Stimulated activated CD4-positive, alpha-beta T cell treated with anti-CD3 and anti-CD28 coated beads, Interleukin-15, amount 100 ng/mL, for 1 hour (primary cell): ENCODE measurements around the gene CCDC197.

ENCODE experiments used
- DNase-seq, 2 donors: peaks; one replicate each; pipeline ENCODE4 v3.0.0-alpha.2; 2020; ENCODE audit warnings: low read depth in 1 of 2, low spot score in 1 of 2

CCDC197 gene

DNA sequence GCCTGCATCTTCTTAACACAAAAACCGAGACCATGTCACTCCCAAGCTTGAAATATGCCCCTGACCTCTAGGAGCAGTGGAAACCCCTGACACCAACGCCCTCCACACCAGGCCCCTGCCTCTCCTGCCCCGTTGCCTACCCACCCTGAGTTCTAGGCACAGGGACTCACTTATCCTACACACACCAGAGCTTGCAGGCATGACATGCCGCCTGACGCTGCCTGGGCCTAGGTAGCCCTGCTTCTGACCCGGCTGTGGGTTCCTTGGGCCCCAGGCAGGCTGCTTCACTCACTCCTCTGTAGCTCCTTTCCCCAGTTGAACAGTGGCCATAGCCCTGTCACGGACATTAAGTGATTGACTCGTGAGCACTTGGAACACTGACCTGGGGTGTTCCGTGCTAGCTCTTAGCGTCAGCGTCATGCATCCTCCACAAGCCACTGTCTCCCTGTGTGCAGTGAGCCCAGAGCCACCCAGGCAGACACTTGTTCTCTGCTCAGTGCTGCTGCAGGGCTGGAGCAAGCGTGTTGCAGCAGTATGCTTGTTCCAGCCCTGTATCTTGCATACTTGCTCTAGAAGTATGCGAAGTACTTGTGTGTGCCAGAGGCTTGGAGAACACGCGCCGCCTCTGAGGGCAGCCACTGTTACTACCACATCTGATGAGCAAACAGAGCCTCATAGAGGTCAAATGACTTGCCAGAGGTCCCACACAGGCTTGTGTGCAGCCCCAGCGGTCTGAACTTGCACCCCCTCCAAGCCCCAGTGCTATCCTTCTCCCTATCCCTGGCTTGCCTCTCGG, 44.6 kb downstream of the CCDC197 start:
- no peak for DNase-seq

DNA sequence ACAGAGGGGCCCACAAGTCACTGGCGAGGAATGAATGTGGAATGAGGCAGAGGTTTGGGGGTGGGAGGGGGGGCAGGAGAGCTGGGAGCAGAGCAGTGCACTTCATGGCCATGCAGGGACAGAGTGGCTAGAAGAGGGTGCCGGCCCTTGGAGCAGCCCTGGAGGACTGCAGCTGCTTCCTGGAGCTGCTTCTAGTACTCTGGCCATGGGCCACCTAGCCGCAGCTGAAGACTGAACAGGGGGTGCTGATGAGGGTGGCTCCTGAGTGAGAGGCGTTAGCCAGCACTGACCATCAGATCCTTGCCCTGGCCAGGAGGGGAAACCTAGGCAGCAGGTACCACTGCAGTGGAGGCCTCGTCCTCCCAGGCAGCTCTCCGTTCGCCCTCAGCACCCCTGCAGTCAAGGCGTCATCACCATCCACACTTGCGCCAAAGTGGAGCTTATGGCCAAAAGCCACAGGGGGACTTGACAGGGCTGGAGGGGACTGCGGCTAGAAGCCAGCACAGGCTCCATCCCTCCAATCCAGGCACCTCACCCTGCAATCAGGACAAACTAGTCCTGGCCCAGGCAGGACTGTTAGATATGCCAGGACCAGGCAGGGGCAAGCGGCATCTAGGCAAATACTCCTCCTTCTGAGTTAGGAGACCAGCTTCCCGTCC, 45.5 kb downstream of the CCDC197 start:
- no peak for DNase-seq

DNA sequence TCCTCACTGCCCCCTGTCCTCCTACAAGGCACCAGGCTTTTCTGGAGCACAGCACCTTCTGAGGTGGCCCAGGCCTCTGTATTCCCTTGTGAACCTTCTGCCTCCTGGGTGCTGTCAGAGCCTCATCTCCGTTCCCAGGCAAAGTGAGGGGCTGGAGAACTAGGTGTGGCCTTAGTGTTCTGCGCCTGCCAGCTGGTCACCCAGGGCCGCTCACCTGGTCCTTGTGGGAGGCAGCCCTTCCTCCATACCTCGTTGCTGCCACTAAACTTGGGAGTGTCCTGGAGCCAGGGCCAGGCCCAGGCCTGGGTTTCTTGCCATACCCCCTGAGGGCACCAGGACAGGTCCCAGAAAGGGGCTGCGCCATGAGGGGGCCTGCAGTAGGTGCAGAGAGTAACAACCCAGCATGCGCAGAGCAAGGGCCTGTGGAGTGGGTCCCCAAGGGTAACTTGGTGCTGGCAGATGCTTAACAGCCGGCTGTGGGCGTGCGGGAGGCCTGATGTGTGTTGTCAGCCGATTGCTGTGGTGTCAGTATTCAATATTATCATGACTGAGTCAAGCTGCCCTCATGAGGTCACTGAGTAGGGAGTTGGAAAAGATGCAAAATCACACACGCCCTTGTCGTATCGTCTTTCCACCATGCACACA, 46.1 kb downstream of the CCDC197 start:
- DNase-seq, result no peak

DNA sequence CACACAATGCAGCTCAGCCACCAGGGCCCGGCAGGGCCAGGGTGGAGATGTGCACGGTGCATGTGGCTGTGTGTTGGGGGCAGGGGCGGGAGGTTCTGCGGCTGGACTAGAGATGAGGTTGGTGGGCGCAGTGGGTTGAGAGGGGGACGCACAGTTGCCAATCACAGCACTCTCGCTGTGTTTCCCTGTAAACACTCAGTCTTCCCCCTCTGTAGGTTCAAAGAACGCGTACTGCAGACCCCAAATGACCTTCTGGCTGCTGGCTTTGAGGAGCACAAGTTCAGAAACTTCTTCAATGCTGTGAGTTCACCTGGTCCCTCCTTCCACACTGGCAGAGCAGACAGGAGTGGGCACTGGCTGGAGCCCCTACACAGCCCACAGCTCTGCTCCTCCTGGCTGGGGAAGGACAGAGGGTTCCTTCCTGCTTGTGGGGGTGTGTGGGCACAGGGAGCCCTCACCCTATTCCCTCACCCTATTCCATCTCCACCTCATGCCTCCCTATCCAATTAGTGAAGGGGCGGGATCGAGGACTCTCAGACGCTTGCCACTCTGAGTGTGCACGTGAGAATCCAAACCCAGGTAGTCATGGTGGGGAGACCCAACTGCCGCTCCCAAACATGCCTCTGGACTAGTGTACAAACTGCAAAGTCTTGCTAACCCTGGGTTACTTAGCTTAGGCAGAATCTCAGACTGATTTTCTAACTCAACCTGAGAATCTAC, 46.8 kb downstream of the CCDC197 start:
- DNase-seq, result no peak

DNA sequence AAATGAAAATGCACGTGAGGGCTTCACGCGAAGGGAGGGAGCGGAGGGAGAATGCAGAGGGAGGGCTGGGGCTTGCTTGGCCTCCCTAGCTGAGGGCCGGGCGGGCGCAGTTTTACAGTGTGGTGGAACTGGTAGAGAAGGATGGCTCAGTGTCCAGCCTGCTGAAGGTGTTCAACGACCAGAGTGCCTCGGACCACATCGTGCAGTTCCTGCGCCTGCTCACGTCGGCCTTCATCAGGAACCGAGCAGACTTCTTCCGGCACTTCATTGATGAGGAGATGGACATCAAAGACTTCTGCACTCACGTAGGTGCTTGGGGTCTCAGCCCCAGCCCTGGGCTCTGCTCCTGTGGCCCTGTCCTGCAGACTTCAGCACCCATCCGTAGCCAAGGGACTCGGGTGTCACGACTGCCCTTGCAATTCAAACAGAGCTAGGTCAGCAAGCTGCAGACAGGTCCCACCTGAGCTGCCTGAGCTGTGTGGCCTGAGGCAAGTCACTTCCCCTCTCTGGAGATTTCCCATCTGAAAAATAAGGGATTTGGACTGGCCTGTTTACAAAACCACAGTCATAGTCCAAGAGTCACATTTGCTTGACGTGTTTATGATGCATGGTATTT, 47.5 kb downstream of the CCDC197 start:
- DNase-seq, result no peak

DNA sequence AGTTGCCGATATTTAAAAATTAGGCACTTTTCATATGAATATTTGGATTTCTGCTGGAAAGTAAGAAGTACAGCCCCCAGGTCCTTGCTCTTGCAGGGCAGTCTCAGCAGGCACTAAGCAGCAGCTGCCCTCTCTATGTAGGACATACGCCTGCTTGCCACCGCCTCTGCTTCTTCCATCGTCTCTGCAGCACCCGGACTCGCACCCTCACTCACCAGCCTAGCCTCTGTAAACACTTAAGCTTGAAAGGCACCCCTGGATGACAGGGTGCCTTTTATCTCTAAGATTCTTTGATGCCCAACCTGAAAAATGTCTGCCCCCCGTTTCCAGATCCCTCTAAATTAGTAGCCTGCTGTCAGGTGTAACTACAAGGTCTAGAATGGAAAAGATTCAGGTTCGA, 48.0 kb downstream of the CCDC197 start:
- DNase-seq, result no peak

DNA sequence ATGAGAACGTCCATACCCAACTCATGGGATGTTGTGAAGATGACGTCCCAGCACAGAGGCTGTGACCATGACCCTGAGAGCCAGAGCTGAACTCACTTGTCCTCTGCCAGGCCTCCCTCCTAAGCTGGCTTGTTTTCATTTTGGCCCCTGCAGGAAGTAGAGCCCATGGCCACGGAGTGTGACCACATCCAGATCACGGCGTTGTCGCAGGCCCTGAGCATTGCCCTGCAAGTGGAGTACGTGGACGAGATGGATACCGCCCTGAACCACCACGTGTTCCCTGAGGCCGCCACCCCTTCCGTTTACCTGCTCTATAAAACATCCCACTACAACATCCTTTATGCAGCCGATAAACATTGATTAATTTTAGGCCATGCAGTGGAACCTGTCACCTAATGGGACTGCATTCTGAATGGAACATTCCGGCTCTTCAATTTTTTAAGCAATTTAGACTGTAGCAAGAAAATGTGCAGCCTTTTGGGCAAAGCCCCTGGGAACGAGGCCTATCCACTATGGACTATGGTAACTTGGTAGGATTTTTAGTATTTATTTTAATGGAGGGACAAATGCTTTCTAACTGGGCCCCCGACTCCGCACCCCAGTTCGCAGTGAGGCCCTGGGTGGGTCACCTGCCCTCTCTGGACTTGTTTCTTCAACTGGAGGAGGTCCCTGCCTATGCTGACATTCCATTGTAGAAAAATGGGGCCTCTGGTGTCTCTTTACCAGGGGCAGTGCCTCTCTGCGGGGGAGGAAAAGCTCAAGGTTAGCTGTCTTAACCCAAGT, 48.7 kb downstream of the CCDC197 start:
- DNase-seq, result no peak

DNA sequence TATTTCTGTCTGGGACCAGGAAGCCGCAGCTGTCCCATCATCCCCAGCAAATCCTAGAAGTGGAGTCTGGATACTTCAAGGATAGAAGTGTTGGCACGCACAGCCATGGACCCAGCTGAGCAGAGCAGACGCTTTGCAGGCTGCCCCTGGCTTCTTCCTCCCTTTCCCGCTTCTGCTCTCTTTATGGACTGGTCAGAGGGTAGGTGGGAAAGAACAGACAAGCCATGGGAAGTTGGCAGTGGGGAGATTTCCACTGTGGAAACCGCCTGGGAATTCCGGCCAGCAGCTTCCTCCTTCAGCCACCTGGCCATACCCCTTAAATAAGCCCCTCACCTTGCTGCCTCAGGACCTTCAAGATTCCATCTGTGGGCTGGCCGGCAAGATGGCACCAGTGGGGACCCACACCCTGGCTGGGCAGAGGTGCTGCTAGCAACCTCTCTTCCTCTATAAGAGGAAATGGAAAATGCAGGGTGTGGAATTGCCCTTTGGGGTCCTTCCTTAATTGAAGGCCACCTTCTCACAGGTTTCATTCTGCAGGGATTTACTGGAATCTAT, 49.7 kb downstream of the CCDC197 start:
- no peak for DNase-seq

DNA sequence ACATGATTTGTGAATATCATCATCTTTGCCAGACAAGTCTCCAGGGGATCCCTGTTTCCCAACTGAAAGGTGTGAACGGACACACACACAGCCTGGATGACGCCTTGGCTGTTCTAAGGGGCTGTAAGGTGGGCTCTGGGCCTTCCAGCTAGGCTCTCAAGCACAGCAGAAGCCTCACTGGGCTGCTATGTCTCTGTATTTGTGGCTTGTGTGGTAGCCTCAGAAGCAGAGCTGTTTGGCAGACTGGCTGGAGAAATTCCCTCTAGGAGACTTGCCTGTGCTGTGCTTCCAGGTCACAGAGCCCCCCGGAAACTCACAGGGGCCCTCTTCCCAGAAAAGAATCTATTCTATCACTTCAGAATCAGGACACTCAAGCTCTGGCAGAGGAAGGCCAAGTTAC, 50.5 kb downstream of the CCDC197 start:
- no peak for DNase-seq

DNA sequence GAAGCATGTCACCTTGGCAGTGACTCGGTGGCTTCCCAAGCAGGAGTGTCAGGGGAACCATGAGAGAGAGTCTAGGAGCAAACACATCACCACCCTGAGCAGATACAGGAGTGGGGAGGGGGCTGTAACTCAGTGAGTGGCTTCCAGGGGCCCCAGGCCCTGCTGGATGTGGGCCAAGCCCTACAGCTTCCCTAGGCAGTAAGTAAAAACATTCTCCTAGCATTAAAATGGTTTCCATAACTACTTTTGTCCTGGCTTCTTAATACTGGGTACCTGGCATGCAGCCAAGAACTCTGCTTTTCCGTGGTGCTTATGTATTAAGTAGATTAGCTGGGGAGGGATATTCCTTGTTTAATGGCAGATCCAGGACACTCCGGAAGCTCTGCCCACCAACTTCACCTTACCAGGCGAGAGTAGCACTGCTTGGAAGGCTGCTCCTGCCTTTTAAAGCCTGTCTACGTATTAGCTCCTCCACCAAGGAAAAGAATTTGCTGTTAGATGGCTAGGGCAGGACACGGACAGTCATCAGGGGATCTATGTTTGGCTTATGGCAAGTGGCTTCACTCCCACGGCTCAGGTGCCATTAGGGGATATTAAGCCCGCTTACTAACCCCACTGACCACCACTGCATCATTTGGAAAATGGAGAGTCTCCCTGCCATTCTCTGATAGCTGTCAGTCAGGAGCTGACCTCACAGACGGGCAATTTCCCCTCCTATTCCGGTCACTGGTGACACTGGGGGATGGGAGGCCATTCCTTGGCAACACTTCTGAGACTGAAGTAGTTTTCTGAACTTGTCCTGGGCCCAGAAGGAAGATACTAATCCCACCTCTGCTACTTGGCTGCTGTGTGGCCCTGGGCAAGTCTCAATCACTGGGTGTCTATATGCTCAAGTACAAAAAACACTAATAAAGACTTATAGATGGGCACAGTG, 51.9 kb downstream of the CCDC197 start:
- DNase-seq, result no peak

DNA sequence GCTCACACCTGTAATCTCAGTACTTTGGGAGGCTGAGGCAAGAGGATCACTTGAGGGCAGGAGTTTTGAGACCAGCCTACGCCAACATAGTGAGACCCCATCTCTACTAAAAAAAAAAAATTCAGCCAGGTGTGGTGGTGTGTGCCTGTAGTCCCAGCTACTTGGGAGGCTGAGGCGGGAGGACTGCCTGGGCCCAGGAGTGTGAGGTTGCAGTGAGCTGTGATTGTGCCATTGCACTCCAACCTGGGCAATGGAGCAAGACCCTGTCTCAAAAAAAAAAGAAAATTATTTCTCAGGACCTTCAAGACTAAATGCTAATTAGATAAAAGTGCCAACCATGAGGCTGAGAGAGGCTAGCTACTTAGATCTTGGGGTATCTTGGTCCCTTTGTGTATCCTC, 52.5 kb downstream of the CCDC197 start:
- DNase-seq, result no peak

DNA sequence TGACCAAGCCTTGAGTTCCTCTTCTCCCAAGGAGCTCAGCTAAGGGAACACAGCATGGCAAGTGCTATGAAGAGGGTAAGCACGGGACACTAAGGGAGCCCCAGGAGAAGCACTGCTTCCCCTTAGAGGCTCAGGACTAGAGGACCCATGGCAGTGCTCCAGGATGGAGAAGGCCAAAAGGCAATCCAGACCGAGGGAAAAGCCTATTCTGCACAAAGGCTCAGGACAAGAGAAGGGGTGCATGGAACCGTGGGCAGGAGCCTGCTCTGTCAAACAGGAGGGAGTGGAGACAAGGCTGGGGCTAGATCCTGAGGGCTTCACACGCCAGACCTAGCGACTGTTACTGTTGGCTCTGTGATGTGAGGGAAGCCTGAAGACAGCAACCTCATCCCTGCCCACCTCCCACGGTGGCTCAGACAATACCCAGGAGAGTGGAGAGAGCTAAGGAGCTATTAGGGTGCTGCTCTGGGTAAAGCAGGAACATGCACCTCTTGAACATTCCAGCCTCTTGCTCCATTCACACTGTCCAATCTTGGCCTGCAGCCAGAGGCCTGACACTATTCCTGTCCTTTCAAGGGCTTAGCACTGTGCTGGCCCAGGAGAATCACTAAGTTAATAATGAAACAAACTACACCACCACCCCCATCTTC, 53.3 kb downstream of the CCDC197 start:
- DNase-seq, result no peak

DNA sequence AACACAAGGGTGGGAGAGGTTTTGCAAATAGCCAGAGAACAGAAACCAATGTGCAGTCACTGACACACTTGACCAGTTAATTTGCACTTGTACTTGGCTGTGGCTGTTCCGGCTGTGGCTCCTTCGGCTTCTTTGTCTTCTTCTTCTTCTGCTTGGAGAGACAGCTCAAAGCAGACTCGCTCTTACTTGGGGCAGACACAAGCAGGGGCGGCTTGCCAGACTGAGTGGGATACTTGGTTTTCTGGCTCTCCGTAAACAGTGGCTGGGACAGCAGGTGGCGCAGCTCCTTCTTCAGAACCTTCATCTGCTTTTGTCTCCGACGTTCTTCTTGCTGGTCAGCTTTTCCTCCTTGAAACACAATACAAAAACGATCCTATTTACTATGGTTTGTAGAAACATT, 54.0 kb downstream of the CCDC197 start:
- no peak for DNase-seq

DNA sequence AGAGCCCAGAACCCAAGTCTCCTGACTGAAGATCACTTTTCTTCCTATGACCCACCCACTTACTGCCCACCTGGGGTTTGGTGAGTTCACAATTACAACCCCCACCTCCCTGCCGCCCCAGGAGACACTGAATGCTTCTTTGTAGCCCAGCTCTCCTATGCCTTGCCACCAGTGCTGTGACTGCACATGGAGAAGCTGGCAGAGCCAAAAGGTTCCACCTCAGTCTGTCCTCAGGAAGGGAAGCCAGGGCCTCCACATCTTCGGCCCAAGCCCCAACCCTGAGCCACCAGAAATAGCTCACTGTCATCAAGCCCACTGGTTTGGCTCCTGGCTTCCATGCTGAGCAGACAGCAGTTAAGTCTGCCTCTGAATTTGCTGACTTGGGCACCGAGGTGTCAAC, 54.7 kb downstream of the CCDC197 start:
- DNase-seq, result no peak

DNA sequence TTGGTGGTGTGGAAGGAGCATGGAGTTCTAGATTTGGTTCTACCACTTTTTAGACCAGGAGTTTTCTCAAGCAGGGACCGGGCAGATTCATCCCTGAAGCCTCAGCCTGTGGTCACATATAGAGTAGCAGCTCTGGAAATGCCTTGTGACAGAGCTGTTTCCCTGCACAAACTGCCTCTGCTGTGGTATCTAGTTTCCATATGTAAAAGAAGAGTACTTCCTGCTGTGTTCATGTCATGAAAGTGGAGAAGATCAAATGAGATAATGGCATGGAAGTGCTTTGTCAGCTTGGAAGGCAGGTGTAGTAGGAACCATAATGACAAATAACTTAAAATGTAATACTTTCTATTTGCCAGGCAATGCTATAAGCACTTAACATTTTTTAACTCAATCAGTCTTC, 55.1 kb downstream of the CCDC197 start:
- DNase-seq, result no peak

DNA sequence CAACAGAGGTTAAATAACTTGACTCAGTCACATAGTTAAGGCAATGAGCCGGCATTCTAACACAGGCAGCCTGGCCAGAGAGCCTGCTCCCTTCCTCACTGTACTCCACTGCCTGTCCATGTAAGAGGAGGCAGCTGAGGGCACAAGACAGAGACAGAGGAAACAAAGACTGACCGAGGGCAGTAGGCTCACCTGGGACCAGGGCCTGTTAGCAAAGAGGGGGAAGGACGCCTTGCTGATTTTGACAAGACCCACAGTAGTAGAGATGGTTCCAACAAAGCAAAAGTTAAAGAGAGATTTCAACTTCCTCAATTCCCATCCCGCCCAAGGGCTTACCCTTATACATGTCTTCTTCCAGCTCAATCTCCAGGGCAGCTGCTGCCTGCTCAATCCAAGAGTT, 55.6 kb downstream of the CCDC197 start:
- DNase-seq, result no peak

DNA sequence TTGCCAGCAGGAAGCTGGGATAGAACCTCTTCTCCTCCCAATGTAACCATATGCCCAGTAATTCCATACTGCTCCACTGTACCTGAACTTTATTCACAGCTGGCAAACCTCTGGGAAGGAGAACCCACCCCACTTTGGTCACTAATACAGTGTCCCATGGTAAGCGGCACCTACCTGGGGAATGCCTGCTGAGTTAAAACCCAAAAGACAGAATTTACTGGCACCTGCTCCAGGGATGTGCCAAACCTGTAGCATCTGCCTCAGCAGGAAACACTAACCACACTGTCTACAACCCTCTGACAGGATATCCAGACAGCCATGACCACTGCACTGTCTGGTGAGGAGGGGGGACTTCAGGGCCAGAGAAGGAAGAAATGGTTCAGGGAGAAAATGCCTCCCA, 57.3 kb downstream of the CCDC197 start:
- DNase-seq, result no peak

DNA sequence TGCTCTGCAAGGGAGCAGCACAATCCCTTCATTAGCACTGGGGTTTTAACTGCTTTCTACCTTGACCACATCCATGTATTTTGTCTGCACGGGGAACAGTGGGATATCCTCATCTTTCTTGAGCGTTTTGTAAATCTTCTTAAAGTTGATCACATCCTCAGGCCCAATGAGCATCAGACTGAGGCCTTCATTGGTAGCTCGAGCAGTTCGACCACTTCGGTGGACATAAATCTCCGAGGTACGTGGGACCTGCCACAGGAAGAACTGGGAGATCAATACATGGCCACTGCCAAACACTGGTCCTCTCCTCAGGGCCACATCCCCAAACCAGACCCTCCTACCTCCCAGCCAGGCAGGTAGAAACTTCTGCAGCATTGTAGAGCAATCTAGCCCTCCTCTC, 57.8 kb downstream of the CCDC197 start:
- DNase-seq, result no peak
